ENCODE measurements around the gene MARCHF4.

The MARCHF4 gene

GRCh38 chr2:216348756-216349308 is 23.5 kb downstream of the MARCHF4 start:
- DNase-seq, result no peak

- no peak for DNase-seq
Measured at GRCh38 chr2:216346781-216347180, 25.5 kb downstream of the MARCHF4 start.

GRCh38 chr2:216345846-216346245 is 26.4 kb downstream of the MARCHF4 start:
- no peak for DNase-seq

- DNase-seq, result no peak
Measured at GRCh38 chr2:216344950-216345300, 27.4 kb downstream of the MARCHF4 start.

- no peak for DNase-seq
Measured at GRCh38 chr2:216344206-216344949, 27.9 kb downstream of the MARCHF4 start.

- no peak for DNase-seq
Measured at GRCh38 chr2:216343221-216343980, 28.9 kb downstream of the MARCHF4 start.

- no peak for DNase-seq
Measured at GRCh38 chr2:216341121-216341520, 31.2 kb downstream of the MARCHF4 start.

GRCh38 chr2:216340280-216340631 is 32.0 kb downstream of the MARCHF4 start:
- DNase-seq, result no peak

- no peak for DNase-seq
Measured at GRCh38 chr2:216339456-216340279, 32.6 kb downstream of the MARCHF4 start.

GRCh38 chr2:216335252-216335651 is 37.0 kb downstream of the MARCHF4 start:
- DNase-seq, result no peak

- peak in 1 of 2 donors; percentile 28 for DNase-seq
Measured at GRCh38 chr2:216328347-216328746, 43.9 kb downstream of the MARCHF4 start.

- DNase-seq, result no peak
Measured at GRCh38 chr2:216327447-216327935, 44.8 kb downstream of the MARCHF4 start.
